SHP77 treated with DMSO at 0.1 percent for 48 hours (cell line): ENCODE data around the gene STAC.

Source experiments
- DNase-seq: peaks from one replicate; lab custom pipeline; 2025; lab: John Stamatoyannopoulos, UW

Gene STAC, protein sequence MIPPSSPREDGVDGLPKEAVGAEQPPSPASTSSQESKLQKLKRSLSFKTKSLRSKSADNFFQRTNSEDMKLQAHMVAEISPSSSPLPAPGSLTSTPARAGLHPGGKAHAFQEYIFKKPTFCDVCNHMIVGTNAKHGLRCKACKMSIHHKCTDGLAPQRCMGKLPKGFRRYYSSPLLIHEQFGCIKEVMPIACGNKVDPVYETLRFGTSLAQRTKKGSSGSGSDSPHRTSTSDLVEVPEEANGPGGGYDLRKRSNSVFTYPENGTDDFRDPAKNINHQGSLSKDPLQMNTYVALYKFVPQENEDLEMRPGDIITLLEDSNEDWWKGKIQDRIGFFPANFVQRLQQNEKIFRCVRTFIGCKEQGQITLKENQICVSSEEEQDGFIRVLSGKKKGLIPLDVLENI

DNA sequence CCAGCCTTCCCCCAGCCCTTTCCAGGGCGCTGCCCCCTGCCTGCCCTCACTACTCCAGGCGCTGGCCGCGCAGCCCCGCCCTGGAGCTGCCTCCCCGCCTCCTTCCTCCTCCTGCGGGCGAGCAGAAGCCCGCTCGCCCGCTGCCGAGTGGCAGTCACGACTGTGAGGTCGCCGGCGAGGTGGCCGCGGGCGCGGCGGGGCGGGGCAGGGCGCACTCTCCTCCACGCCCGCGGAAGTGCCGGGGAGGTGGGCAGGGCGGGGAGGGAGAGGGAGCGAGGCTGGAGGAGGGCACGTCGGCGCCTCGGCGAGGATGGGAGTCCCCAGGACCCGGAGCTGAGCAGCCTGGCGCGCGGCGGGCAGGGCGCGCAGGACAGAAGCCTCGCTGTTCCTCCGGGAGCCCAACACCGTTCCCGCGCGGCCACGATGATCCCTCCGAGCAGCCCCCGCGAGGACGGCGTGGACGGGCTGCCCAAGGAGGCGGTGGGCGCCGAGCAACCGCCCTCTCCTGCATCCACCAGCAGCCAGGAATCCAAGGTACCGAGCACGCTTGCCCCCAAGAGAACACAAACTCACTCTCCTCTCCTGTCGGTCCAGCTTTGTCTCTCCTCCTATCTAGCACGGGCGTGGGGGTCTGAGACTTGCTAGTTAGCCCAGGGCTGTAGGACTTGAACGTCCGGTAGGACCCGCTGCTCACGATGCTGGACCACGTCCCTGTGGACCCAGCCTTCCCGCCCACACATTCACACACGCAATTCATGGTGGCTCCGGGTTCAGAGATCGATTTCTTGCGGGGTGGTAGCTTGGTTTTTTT is at the start of gene STAC:
STAC (plus strand) TSS at position 284 of the 811 bp plus-strand sequence; CDS start at position 424, 140 bp downstream.
- DNase-seq = no peak

DNA sequence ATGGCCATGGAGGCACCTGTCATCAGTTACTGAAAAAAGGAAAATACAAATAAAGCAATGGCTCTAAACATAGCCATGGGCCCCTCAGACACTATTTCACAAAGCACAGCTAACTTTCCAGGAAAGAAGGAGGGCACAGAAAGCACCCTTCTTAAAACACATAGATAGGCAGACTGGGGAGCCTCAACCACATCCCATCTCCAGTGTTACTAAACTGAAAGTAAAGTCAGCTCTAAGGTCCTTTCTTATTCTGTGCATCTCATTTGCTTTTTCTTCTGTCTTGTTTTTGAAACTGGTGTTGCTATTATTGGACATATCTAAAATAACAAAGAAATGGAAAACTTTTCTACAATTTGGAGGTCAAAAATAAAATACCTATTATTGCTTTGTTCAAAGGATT is 48.2 kb upstream of the STAC start:
- no peak for DNase-seq

DNA sequence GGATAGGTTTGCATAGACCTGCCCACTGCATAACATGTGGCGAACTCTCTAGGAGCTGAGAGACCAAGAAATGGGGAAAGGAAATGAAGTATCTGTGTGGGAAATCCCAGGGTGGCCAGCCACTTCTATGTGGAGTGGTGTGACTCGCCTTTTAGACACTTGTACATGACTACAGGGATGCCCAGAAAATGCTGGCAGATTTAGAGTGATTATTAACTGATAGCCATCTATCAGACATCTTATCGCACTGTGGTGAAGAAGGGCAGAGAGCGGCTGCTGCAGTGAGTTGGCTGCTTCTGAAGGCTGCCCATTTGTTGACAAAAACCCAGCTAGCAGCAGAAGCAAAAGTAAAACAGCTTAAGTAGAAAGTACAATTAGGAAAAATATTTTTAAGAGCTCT is 18.1 kb upstream of the STAC start:
- no peak for DNase-seq

DNA sequence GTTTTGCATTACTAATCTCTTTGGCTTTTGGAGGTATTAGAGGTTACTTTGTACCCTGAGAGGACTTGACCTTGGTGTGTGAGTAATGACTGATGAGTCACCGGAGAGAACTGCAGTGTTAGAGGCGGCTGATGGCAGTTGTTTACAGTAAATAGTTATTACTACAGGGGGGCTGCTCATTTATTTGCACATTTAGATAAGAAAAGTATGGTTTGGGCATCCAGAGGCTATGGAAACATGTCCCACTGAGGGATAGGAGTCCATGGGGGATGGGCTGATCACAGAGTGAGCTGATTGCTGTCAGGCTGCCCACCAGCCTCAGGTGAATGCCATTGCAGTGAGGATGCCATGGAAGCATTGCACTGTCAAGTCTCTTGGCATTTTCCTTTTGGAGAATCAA is 17.3 kb upstream of the STAC start:
- no peak for DNase-seq

DNA sequence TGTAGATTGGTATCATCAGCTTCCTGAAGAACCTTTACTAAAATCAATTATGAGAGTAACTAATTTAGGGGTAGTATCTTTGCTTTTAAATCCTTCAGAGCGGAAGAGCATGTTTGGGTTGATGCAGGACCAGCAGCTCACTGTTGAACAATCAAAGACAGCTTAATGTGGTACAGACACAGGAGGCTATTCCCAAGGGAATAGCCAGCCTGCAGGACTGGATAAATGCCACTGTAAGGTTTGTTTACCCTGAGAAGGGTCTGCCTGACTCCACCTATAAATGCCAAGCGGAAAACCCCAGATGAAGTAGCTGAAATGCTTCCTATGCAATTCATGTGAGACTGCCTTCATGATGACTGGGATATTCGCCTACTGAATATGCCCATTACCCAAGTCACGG is 16.0 kb upstream of the STAC start:
- DNase-seq = no peak

DNA sequence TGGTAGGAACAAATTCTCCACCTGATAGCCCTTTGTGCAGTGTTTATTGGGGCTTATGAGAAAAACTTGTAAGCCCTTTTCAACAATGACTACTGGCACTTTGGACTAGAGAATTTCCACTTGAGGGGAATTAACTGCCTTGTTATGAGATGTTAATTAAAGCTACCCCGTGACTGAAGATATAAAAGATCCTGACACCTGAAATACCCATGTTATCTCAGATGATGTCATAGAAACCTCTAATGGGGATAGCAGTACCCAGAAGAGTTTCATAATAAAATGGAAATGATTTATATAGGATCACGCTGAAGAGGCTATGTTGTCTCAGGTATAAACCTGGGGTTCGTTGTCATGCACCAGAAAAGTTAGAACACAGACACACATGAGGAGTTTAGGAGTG is 14.5 kb upstream of the STAC start:
- no peak for DNase-seq

DNA sequence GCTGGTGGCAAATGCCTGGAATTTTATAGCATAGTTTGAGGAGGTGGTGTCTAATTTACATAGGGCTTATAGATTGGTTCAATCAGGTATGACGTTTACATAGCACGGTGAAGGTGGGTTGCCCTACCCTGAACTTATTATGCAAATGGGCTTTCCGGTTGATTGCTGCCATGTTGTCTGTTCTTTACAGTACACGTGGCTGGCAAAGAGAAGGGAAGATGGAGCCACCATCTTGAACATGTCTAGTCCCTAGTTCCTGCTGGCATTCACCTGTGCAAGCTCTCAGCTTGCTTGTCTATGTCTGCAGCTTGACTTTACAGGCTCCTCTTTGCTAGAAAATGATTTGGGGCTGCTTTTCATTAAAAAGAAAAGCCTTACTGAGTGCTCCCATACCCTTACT is 14.0 kb upstream of the STAC start:
- no peak for DNase-seq

DNA sequence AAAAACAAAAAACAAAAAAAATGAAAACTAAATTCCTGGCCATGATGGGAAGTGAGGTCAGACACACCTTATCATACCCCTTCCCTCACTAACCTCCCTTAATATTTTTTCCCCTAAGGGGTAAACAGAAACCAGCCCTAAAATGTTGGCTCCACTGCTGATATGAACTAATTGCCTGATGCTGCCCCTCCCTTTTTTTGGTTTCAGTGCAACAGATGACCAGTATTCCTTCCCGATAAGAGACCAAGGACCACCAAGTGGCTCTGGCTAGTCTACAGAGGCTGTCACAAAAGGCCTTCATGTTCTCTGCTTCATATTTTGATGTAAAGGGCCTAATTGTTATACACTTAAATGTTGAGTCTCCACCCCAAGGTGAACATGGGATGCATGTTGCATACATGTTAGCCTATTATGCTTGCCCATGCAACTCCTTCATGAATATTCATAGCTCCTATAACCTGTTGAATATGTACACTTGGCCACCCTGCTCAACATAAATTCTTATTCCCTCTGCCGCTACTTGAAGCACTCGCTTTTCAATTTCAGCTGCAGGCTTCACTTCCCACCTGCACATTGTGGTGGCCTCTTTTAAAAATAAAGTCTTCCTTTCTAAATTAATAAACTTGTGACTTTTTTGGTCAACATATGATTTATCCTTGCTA is 12.3 kb upstream of the STAC start:
- DNase-seq = no peak

DNA sequence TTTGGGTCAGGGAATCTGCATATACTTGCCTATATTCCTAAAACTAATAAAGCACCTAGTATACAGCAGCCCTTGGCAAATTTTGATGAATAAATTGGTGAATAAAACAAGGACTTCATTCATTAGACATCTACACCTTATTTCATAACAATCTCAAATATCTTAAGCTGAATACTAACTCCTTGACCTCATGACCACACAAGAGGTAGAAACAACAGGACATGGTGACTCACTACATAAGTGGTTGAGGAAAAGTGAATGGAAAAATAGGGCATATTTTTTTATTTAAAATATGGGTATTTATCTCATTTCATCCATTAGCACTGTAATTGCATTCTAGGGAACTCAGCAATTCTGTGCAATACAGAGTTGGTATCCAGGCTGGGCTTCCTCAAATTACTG is 7.8 kb upstream of the STAC start:
- DNase-seq = no peak

DNA sequence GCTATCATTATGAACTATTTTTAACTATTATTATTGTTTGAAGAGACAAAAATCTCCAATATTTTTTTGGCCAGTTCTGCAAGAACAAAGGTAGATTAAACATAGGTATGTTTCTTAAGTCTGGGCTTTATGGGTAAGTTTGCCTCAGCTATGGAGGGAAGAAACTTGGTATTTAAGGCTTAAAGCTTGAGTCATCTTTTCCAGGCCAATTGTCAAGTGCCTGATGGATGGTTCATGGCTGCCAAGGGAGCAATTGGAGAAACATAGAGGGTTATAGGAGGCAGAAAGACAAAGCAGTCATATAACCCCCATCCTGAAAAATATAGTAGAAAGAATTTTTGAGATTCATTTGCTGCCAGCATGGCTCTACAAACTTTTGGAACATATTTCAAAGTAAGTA is 7.2 kb upstream of the STAC start:
- no peak for DNase-seq

DNA sequence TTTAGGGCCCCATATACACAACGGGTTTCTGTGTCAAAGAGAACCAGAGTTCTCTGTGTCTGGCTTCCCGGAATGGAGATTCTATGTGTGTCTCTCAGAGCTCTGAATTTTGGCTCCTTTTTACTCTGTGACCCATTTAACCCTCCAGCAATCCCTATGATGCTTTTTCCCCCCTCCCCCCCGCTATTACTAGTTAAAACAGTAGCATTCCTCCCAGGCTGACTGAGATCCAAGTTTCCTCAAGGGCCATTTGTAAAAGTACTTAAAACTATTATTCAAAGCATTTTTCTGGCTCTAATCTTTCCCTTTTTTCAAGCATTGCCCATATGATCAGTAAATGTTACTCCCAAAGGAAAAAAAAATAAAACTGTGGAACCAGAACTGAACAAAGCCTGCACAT is 6.6 kb upstream of the STAC start:
- no peak for DNase-seq

DNA sequence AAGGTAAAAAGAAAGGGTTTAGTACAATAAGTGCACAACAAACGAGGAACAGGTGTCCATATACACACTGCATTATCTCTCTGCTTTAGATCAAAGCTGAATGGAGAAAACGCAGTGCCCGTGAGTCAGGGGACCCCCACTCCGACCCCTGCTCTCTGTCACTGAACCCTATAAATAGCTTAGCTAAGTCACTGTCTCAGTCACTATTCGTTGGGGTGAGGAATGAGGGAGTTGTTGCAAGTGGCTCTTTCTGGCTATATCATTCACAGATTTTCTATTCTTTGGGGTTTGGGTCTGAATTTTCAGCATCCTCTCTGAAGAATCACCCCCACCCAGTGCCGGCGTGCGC is 458 bp upstream of the STAC start:
- DNase-seq = no peak

DNA sequence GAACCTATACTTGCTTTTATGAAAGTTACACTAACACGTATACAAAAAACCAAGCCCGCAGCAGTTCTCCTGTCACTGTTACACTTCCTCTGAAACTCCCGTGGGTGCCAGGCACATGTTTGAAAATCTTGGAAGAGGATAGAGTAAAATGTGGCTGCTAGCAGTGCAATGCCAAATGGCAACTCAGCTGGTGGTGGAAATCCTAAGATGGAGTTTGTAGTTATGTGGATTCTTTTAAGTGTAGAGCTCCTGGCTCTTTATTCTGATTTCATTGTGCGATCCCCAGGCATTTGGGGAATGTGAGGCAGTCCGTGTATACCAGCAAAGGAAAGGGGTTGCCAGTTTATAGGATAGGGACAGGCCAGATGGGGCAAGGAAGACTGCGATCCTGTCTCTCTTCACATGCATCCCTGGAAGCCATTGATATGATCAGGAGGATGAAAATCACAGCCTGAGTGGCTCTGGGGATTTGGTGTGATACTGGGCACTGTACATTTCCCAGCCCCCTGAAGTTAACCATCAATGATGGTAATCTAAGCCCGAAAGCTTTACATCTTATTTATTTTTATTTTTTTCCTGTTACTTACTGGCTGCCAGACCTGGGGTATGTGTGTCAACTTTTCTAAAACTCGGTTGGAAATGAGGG is 1.1 kb downstream of the STAC start:
- DNase-seq = no peak

DNA sequence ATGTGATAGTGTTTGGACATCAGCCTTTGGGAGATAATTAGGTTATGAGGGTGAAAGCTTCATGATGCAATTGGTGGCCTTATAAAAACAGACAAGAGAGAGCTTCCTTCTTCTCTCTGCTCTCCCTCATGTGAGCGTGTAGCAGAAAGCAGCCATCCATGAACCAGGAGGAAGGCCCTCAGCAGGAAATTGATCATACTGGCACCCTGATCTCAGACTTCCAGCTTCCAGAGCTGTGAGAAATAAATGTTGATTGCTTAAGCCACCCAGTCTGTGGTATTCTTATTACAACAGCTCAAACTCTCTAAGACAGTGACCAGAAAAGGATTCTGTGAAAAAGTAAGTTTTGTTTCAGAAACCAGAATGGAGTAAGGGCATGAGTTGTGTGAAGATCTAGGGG is 13.3 kb downstream of the STAC start:
- no peak for DNase-seq

DNA sequence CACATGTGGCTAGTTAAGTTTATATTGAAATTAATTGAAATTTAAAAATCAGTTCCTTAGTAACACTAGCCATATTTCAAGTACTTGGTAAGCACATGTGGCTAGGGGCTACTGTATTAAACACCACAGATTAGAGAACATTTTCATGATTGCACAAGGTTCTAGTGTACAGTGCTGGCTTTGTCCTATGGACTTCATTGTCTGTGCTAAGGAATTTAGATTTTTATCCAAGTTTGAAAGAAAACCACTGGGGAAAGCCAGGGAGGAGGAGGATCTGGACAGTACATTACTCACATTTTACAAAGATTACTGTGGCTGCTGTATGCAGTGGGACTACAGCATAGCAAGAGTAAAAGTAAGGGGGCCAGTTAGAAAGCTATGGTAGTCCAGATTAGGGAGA is 13.9 kb downstream of the STAC start:
- DNase-seq = no peak

DNA sequence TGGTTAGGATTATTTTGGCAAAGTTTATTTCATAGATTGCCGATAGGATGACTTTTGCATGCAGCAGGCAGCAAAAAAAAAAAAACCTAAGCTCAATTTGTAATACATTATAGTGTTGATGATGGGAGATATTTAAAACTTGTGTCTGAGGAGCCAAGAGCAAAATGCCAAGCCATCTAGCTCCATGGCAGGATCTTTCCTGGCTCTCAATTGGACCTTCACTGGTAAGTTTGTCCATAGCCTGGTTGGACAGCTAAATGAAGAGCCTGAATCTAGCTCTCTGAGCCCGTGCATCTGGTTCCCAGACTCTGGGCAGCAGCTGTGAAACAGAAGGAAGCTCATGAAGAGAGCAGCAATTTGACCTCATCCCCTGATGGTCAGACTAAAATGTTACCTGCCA is 17.5 kb downstream of the STAC start:
- no peak for DNase-seq

DNA sequence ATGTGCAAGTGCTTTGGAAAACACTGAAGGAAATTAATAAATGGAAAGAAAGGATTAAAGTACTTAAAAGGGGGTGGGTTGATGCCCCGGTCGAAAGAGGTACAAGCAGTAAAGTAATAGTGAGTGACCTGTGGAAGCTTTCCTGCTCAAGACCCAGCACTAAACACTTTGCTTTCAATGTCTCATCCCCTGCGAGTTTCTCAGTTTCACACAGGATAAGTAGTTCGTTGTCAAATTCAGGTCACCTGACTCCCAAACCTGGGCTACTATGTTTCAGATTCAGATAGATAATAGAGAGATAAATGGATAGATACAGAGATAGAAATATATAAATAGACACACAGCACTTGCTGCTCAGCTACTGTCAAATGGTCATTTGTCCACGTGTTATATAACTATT is 19.6 kb downstream of the STAC start:
- no peak for DNase-seq

DNA sequence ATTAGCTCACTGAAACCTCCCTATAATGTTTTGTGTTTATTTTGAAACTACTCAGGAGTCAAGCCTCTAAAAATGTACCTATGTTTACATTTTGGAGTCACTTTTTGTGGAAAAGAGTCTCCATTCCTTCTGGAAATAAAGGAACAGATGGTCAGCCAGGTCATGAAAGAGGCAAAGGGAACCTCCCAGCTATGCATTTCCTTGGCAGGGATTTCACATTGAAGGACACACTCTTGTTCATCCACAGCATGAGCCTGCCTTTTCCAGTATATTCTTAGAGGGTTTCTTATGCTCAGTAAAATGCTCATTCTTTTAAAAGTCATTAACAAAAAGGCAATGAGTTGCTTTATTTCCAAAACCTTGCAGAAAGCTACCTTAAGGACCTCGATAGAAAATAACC is 20.8 kb downstream of the STAC start:
- DNase-seq = no peak

DNA sequence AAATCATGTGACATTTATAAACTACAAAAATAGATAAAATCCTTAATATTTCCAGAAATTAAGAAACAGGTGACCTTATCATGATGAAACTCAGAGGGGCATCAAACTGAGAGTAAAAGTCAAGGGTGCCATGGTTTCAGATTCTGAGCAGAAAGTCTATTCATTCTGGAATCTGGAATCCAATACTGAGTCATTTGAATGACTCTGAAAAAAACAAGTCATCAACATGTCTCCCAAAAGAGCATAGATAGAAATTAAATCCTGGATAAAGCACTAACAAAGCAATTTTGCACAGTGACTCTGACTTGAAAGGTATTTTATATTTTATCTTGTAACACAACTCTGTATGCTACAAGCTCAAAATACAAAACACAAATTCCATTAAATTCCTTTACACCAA is 23.4 kb downstream of the STAC start:
- no peak for DNase-seq

DNA sequence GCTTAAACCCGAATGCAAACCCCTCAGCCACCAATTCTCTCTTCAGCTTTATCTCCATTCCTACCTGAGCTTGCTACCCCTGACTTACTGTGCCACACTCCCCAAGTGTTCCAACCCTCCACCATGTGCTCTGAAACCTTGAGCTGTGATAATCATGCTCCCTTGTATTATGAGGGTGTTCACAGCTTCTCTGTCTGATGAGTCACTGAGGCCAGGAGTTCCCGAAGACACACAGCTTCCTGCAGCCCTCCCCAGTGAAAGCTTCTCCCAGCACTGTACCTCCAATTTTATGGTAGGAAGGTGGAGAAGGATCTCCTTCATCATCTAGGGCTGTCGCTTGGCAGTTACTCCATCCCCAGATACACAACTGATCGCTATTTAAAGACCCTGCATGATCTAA is 24.9 kb downstream of the STAC start:
- no peak for DNase-seq

DNA sequence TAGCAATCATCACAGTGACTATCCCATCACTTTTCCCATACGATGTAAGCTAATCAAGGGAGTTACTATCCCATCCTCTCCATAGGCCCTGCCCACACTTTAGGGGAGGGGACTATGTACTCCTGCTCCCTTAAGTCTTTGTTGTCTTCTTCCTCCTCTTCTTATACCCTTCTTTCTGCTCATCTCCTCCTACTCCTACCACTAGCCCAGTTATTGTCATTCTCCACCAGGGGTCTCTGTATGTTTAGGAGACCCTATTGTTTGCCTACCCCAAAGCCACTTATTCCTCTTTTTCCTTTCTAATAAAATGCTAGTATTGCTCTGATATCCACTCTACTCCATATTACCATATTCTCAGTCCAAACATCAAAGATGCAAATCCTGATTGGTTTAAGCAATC is 27.8 kb downstream of the STAC start:
- DNase-seq = no peak

DNA sequence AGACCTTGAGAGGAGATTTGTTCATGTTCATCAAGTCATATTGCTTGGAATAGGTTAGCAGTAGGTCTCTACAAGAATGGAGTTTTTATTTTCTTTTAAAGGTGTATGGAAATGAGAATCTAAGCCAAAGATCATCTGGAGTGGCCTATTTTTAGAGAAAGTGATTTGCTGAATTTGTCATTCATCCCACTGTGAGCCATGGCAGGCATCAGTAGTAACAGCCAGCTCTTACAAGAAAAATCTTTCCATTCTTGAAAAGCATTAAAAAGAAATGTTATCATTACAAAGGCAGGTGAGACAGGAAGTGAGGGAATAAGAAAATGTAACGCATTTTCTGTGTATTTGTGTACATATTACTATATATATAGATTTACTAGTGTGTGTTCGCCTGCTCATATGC is 29.6 kb downstream of the STAC start:
- DNase-seq = no peak

DNA sequence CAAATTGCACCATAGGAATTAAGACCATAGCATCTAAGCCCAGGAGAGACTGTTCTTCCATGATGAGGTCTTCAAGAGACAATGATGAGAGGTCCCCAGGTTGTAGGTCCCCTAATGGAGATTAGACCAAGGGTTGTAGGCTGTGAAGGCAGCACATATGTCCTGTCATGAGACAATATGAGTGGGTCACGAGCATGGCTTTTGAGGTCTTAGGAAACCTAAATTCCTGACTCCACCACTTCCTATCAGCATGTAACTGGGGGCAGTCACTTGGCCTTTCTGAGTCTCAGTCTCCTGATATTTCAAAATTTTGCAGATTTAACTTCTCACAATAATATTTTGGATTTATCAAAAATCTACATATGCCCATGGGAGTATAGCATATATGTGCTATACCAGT is 31.3 kb downstream of the STAC start:
- DNase-seq = no peak
